IMR-90 (cell line): ENCODE measurements around the gene FAM78A. TPM values are rescaled to one million over a fixed set of nuclear protein-coding genes. Genes with fewer than 3 reads are reported as not detected.

Experiments
- ATAC-seq: fragments of 200-7000 bp; cut with Tn5 transposase; 2 replicates; pipeline ENCODE4 v1.9.1; 2020; ENCODE audit warnings: low read depth, mild to moderate bottlenecking, moderate library complexity
- BruUV-seq: library from RNA; stranded (reverse); fragments of 400-500 nt; replicated peaks from 2 replicates; lab custom pipeline; 2021; lab: Mats Ljungman, UMichigan
- CTCF ChIA-PET: fragments of 300-600 bp; formaldehyde crosslinking; extraction: SDS; loops from one replicate; lab custom pipeline; 2021; ENCODE audit warnings: antibody characterized with exemption; lab: Yijun Ruan, JAX
- POLR2A ChIA-PET: fragments of 300-600 bp; sonication (Branson Sonifier 250); formaldehyde crosslinking; loops from one replicate; lab custom pipeline; 2022; ENCODE audit warnings: antibody characterized with exemption; ENCODE audit not compliant: unreplicated experiment; lab: Charles Lee
- DNase-seq: peaks from one replicate; pipeline ENCODE4 v3.0.0; 2013
- H2AFZ ChIP-seq: replicated peaks from 2 replicates; pipeline ENCODE3; 2013; ENCODE audit warnings: low read length, mild to moderate bottlenecking; ENCODE audit not compliant: poor library complexity
- H2AK5ac ChIP-seq: 2 replicates; pipeline ENCODE4 v1.6.1; 2013; ENCODE audit warnings: low read depth, low read length, inconsistent platforms
- H2AK9ac ChIP-seq: replicated peaks from 2 replicates; pipeline ENCODE3; 2013; ENCODE audit warnings: mild to moderate bottlenecking, low read depth, low read length, moderate library complexity; ENCODE audit not compliant: poor library complexity
- H2BK120ac ChIP-seq: 2 replicates; pipeline ENCODE4 v1.6.1; 2013; ENCODE audit warnings: low read depth, low read length, inconsistent platforms
- H2BK15ac ChIP-seq: 3 replicates; pipeline ENCODE4 v1.6.1; 2013; ENCODE audit warnings: low read depth, low read length, inconsistent platforms
- H2BK20ac ChIP-seq: 2 replicates; pipeline ENCODE4 v1.6.1; 2013; ENCODE audit warnings: low read depth, mild to moderate bottlenecking, inconsistent platforms, low read length, moderate library complexity
- H2BK5ac ChIP-seq: 2 replicates; pipeline ENCODE4 v1.6.1; 2013; ENCODE audit warnings: mild to moderate bottlenecking, low read depth, low read length, inconsistent platforms; ENCODE audit not compliant: poor library complexity, severe bottlenecking
- H3K14ac ChIP-seq: replicated peaks from 2 replicates; pipeline ENCODE4 v1.6.1; 2013; ENCODE audit warnings: low read depth, low read length, inconsistent platforms
- H3K18ac ChIP-seq: 2 replicates; pipeline ENCODE4 v1.6.1; 2013; ENCODE audit warnings: low read depth, low read length, control low read depth
- H3K23ac ChIP-seq: 2 replicates; pipeline ENCODE4 v1.6.1; 2013; ENCODE audit warnings: low read depth, low read length, inconsistent platforms
- H3K27ac ChIP-seq: 2 replicates; pipeline ENCODE4 v1.5.1; 2013; ENCODE audit warnings: mild to moderate bottlenecking, control low read depth, low read length; ENCODE audit not compliant: insufficient read depth
- H3K27me3 ChIP-seq: 2 replicates; pipeline ENCODE4 v1.6.1; 2013; ENCODE audit warnings: low read length; ENCODE audit not compliant: control insufficient read depth, insufficient read depth
- H3K36me3 ChIP-seq: 2 replicates; pipeline ENCODE4 v1.6.1; 2013; ENCODE audit warnings: low read length, mixed read lengths; ENCODE audit not compliant: control insufficient read depth, insufficient read depth
- H3K4ac ChIP-seq: 2 replicates; pipeline ENCODE4 v1.6.1; 2013; ENCODE audit warnings: low read depth, low read length, inconsistent platforms
- H3K4me1 ChIP-seq: 2 replicates; pipeline ENCODE4 v1.6.1; 2013; ENCODE audit warnings: low read length, mixed read lengths; ENCODE audit not compliant: control insufficient read depth, insufficient read depth
- H3K4me2 ChIP-seq: 2 replicates; pipeline ENCODE4 v1.6.1; 2013; ENCODE audit warnings: low read depth, mild to moderate bottlenecking, control low read depth, low read length, moderate library complexity
- H3K4me3 ChIP-seq: 2 replicates; pipeline ENCODE4 v1.5.1; 2013; ENCODE audit warnings: low read depth, mild to moderate bottlenecking, control low read depth, low read length, moderate library complexity; ENCODE audit not compliant: insufficient read depth
- H3K56ac ChIP-seq: 2 replicates; pipeline ENCODE4 v1.6.1; 2013; ENCODE audit warnings: low read length, inconsistent platforms; ENCODE audit not compliant: insufficient read depth; ENCODE audit errors: extremely low read depth
- H3K79me1 ChIP-seq, 2 experiments: 2 replicates each; pipeline ENCODE4 v1.6.1; 2013; ENCODE audit warnings: low read length in 2 of 2, inconsistent platforms in 1 of 2, low read depth in 1 of 2
- H3K9ac ChIP-seq: 2 replicates; pipeline ENCODE4 v1.6.1; 2013; ENCODE audit warnings: low read depth, low read length, control low read depth
- H3K9me1 ChIP-seq: 2 replicates; pipeline ENCODE4 v1.6.1; 2013; ENCODE audit warnings: low read length, inconsistent platforms; ENCODE audit not compliant: insufficient read depth
- H3K9me3 ChIP-seq: 2 replicates; pipeline ENCODE4 v1.6.1; 2013; ENCODE audit warnings: low read length; ENCODE audit not compliant: control insufficient read depth, insufficient read depth
- H4K20me1 ChIP-seq: 2 replicates; pipeline ENCODE4 v1.6.1; 2013; ENCODE audit warnings: low read length, inconsistent platforms; ENCODE audit not compliant: insufficient read depth
- H4K5ac ChIP-seq: 2 replicates; pipeline ENCODE4 v1.6.1; 2013; ENCODE audit warnings: mild to moderate bottlenecking, low read depth, low read length, control low read depth
- H4K8ac ChIP-seq, 2 experiments: 2 replicates each; pipeline ENCODE4 v1.6.1; 2013; ENCODE audit warnings: low read depth in 2 of 2, low read length in 2 of 2, control low read depth in 1 of 2, inconsistent platforms in 1 of 2
- H4K91ac ChIP-seq: 2 replicates; pipeline ENCODE4 v1.6.1; 2013; ENCODE audit warnings: low read depth, low read length, inconsistent platforms; ENCODE audit not compliant: insufficient read depth
- FOS ChIP-seq: fragments of 150-350 bp; IDR thresholded peaks from 2 replicates; pipeline ENCODE4 v1.6.1; 2016; ENCODE audit warnings: low read depth, low read length
- WGBS, 2 experiments: methylation state at CpG; one replicate each; pipeline versions ENCODE4 v1.1.5 to v1.1.7; 2013; ENCODE audit warnings: missing lambda C conversion rate in 2 of 2; ENCODE audit not compliant: insufficient read length in 1 of 2; ENCODE audit errors: extremely low coverage in 2 of 2; 5-methylcytosine and 5-hydroxymethylcytosine counted together
- dilution Hi-C: fragments of 300-500 bp; cut with HindIII; formaldehyde crosslinking; loops from one replicate; pipeline ENCODE4 v1.14.3; 2018; ENCODE audit warnings: low sequenced_read_pairs; ENCODE audit not compliant: unreplicated experiment
- in situ Hi-C: fragments of 300-500 bp; cut with MboI; formaldehyde crosslinking; loops from 3 replicates; pipeline ENCODE4 v1.14.3; 2019; ENCODE audit warnings: low sequenced_read_pairs, inconsistent platforms, mixed read lengths
- intact Hi-C: fragments of 100-400 bp; cut with micrococcal nuclease; formaldehyde crosslinking; loops from 2 replicates; pipeline ENCODE4 v1.10.0; 2022
- polyA plus RNA-seq, 3 experiments: library from polyadenylated mRNA; depleted of rRNA; stranded (reverse); fragments of >200 nt; gene quantifications; 2 replicates each; pipeline ENCODE4 v1.2.3, GENCODE V29; 2012; ENCODE audit warnings: low replicate concordance in 1 of 3
- total RNA-seq: library from RNA; depleted of rRNA; stranded (reverse); fragments of >200 nt; gene quantifications from 2 replicates; pipeline ENCODE4 v1.2.3, GENCODE V29; 2012
- TF ChIP-seq, protein P1 (sequence below): fragments of 150-350 bp; IDR thresholded peaks from 2 replicates; pipeline ENCODE4 v1.6.1; 2016; ENCODE audit warnings: low read depth, mild to moderate bottlenecking, low read length, moderate library complexity, borderline replicate concordance

FAM78A gene
- total and polyA plus RNA-seq, 2 of the 4 experiments (the other 2 are of a cell fraction), result 0.18 to 0.27 TPM

- Histone ChIP-seq H3K4me3 (no peak overlapping the region), H2BK5ac (no peak overlapping the region), H3K36me3 (no peaks in the 10 kb centered on the region), H3K27me3 (no peaks in the 10 kb centered on the region), H4K5ac (no peak overlapping the region), H3K23ac (no peak overlapping the region), H3K4me2 (no peak overlapping the region), H3K4ac (no peak overlapping the region), H4K20me1 (no peaks in the 10 kb centered on the region), H2BK120ac (no peak overlapping the region), H3K9me1 (peaks cover 6% of the 10 kb centered on the region; the same call in 1 of the 2 replicates), H3K4me1 (peaks cover 10% of the 10 kb centered on the region), H3K18ac (no peak overlapping the region), H2AK9ac (peak overlapping the region; percentile 81), H3K9me3 (no peaks in the 10 kb centered on the region), H4K91ac (no peak overlapping the region), H3K27ac (no peak overlapping the region), H4K8ac (no peak overlapping the region), H2AFZ (no peak overlapping the region), H2AK5ac (no peak overlapping the region), H3K14ac (no peak overlapping the region), H3K56ac (no peak overlapping the region), H2BK20ac (no peak overlapping the region), H3K9ac (no peak overlapping the region), H2BK15ac (0 out of 3 replicates have a peak overlapping the region, but pooled peaks have one; percentile 13), H3K79me1 (0 out of 4 replicates have a peak, but pooled peaks cover 0 to 2% of the 10 kb centered on the region in 2 experiments)
- intact Hi-C loops, result no loop called here
- POLR2A ChIA-PET, result no interaction called here
- 83% methylated on average over 6 of the region's 14 CpGs; no CpG with 5 or more reads in 1 of the 2 experiments for WGBS, 2 experiments
- TF ChIP-seq FOS, result no peak
- TF ChIP-seq, protein P1, sequence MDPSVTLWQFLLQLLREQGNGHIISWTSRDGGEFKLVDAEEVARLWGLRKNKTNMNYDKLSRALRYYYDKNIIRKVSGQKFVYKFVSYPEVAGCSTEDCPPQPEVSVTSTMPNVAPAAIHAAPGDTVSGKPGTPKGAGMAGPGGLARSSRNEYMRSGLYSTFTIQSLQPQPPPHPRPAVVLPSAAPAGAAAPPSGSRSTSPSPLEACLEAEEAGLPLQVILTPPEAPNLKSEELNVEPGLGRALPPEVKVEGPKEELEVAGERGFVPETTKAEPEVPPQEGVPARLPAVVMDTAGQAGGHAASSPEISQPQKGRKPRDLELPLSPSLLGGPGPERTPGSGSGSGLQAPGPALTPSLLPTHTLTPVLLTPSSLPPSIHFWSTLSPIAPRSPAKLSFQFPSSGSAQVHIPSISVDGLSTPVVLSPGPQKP, result no peak
- BruUV-seq, result no TSS peak
- ATAC-seq (no peak), DNase-seq (no peak)
- dilution Hi-C loops, result no loop called here
- CTCF ChIA-PET, result no interaction called here
- in situ Hi-C loops, result no loop called here
Observed at GRCh38 chr9:131254626-131255025, 21.7 kb downstream of the FAM78A start.
